ENCODE measurements around the gene GPR50.

Gene GPR50

GRCh38 chrX:151228935-151229334, 52.6 kb downstream of the GPR50 start:
- Histone ChIP-seq H3K4me1 (ENCODE audit: control insufficient read depth, insufficient read depth, low read length) (no peaks in the 10 kb centered on the region), H3K4me3 (ENCODE audit: low read depth, low read length) (no peak overlapping the region), H3K36me3 (ENCODE audit: control insufficient read depth, insufficient read depth, low read length) (no peaks in the 10 kb centered on the region), H3K9ac (ENCODE audit: low read depth, low read length) (no peak overlapping the region), H3K27me3 (ENCODE audit: control insufficient read depth, insufficient read depth, low read length) (peaks cover 21% of the 10 kb centered on the region), H3K9me3 (ENCODE audit: control insufficient read depth, insufficient read depth, low read length) (no peaks in the 10 kb centered on the region)

Measured in iPS-15b (cell line).